A673 (cell line): ENCODE data around the gene SYNJ2.

Experiments used
- CTCF ChIP-seq: fragments of 300-800, 200-600 bp; sonication (generic); conservative IDR thresholded peaks from 2 replicates; pipeline ENCODE4 v1.5.1; 2017; ENCODE audit warnings: low read depth, mild to moderate bottlenecking, antibody characterized with exemption, low read length, moderate library complexity, mixed read lengths
- EZH2 ChIP-seq: fragments of 200-600 bp; sonication (generic); IDR thresholded peaks from 2 replicates; pipeline ENCODE4 v1.6.1; 2017; ENCODE audit warnings: borderline replicate concordance, low read depth, mild to moderate bottlenecking, mixed read lengths, antibody characterized with exemption, low read length; ENCODE audit not compliant: poor library complexity, severe bottlenecking

GRCh38 chr6:158041788-158042187 is 60.1 kb downstream of the SYNJ2 start:
- no peak for TF ChIP-seq CTCF
- TF ChIP-seq EZH2: no peak
